ENCODE measurements around the gene GRIP2. TPM values are rescaled to one million over a fixed set of nuclear protein-coding genes. Genes with fewer than 3 reads are reported as not detected.

The GRIP2 gene
- total RNA-seq, 2 experiments from 2014 or later = not detected

- H3K36me3 Mint-ChIP-seq (ENCODE audit: low read depth) = no peaks in the 10 kb centered on the region
- no peak overlapping the region for H3K4me3 ChIP-seq (ENCODE audit: low read length)
- no peaks in the 10 kb centered on the region for H3K27me3 Mint-ChIP-seq
- TF ChIP-seq, protein P1, sequence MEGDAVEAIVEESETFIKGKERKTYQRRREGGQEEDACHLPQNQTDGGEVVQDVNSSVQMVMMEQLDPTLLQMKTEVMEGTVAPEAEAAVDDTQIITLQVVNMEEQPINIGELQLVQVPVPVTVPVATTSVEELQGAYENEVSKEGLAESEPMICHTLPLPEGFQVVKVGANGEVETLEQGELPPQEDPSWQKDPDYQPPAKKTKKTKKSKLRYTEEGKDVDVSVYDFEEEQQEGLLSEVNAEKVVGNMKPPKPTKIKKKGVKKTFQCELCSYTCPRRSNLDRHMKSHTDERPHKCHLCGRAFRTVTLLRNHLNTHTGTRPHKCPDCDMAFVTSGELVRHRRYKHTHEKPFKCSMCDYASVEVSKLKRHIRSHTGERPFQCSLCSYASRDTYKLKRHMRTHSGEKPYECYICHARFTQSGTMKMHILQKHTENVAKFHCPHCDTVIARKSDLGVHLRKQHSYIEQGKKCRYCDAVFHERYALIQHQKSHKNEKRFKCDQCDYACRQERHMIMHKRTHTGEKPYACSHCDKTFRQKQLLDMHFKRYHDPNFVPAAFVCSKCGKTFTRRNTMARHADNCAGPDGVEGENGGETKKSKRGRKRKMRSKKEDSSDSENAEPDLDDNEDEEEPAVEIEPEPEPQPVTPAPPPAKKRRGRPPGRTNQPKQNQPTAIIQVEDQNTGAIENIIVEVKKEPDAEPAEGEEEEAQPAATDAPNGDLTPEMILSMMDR (IDR thresholded peaks at IDR 0.05) = no peak
- peak in 1 of 14 experiments; percentile 14 for DNase-seq
- no peak overlapping the region for H3K27ac ChIP-seq (ENCODE audit: low read depth in 1 of 2, low read length in 2 of 2)
- H3K4me3 Mint-ChIP-seq = no peak overlapping the region
- no peaks in the 10 kb centered on the region for H3K27me3 ChIP-seq (ENCODE audit: control insufficient read depth in 1 of 2, insufficient read depth in 2 of 2, low read length in 2 of 2)
- ChIA-PET POLR2A (no interaction called here), CTCF (no interaction called here)
- no peak for ATAC-seq (ENCODE audit: poor library complexity)
- intact Hi-C loops (cut with DNase I, micrococcal nuclease) = no loop called here
- no peaks in the 10 kb centered on the region for H3K4me1 Mint-ChIP-seq (ENCODE audit: low read depth)
- H3K4me1 ChIP-seq (ENCODE audit: insufficient read depth, low read length) = no peaks in the 10 kb centered on the region
- H3K9me3 Mint-ChIP-seq = no peaks in the 10 kb centered on the region
- no peak overlapping the region for H3K27ac Mint-ChIP-seq
- no peaks in the 10 kb centered on the region for H3K36me3 ChIP-seq (ENCODE audit: insufficient read depth, low read length)
- no peaks in the 10 kb centered on the region for H3K9me3 ChIP-seq (ENCODE audit: control insufficient read depth in 1 of 2, insufficient read depth in 1 of 2, low read length in 2 of 2)
Observed at GRCh38 chr3:14519406-14519805, 20.7 kb downstream of the GRIP2 start.

GRCh38 chr3:14518893-14519292, 21.2 kb downstream of the GRIP2 start:
- peak in 1 of 14 experiments; percentile 7 for DNase-seq
- Mint-ChIP-seq H3K4me3 (no peak overlapping the region), H3K27me3 (no peaks in the 10 kb centered on the region), H3K36me3 (ENCODE audit: low read depth) (no peaks in the 10 kb centered on the region), H3K27ac (no peak overlapping the region), H3K9me3 (no peaks in the 10 kb centered on the region), H3K4me1 (ENCODE audit: low read depth) (no peaks in the 10 kb centered on the region)
- Histone ChIP-seq H3K27me3 (ENCODE audit: control insufficient read depth in 1 of 2, insufficient read depth in 2 of 2, low read length in 2 of 2) (no peaks in the 10 kb centered on the region), H3K36me3 (ENCODE audit: insufficient read depth, low read length) (no peaks in the 10 kb centered on the region), H3K9me3 (ENCODE audit: control insufficient read depth in 1 of 2, insufficient read depth in 1 of 2, low read length in 2 of 2) (no peaks in the 10 kb centered on the region), H3K27ac (ENCODE audit: low read depth in 1 of 2, low read length in 2 of 2) (no peak overlapping the region), H3K4me3 (ENCODE audit: low read length) (no peak overlapping the region), H3K4me1 (ENCODE audit: insufficient read depth, low read length) (no peaks in the 10 kb centered on the region)
- CTCF ChIA-PET = no interaction called here
- no peak for ATAC-seq (ENCODE audit: poor library complexity)
- TF ChIP-seq, protein P1 (IDR thresholded peaks at IDR 0.05) = no peak
- intact Hi-C loops (cut with DNase I, micrococcal nuclease) = no loop called here
- POLR2A ChIA-PET = no interaction called here

DNA sequence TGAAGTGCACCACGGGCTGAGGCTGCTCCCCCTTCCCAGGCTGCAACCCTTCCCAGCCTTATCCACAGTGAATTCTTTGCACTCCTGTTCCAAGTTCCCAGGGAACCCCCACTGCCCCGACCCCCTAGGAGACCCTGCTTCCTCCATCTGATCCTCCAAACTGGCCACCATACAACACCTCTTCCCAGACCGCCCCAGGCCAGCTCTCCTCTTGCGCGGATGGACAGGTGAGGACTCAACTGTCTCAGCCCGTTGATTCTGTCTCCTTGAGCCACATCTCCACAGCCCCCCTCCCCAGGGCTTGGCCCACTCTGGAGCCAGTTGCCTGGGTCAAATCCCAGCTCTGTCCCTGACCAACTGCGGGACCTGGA, 21.7 kb downstream of the GRIP2 start:
- Histone ChIP-seq H3K4me1 (ENCODE audit: insufficient read depth, low read length) (no peaks in the 10 kb centered on the region), H3K27ac (ENCODE audit: low read depth in 1 of 2, low read length in 2 of 2) (no peak overlapping the region), H3K9me3 (ENCODE audit: control insufficient read depth in 1 of 2, insufficient read depth in 1 of 2, low read length in 2 of 2) (no peaks in the 10 kb centered on the region), H3K27me3 (ENCODE audit: control insufficient read depth in 1 of 2, insufficient read depth in 2 of 2, low read length in 2 of 2) (no peaks in the 10 kb centered on the region), H3K4me3 (ENCODE audit: low read length) (no peak overlapping the region), H3K36me3 (ENCODE audit: insufficient read depth, low read length) (no peaks in the 10 kb centered on the region)
- Mint-ChIP-seq H3K36me3 (ENCODE audit: low read depth) (no peaks in the 10 kb centered on the region), H3K9me3 (no peaks in the 10 kb centered on the region), H3K27ac (no peak overlapping the region), H3K27me3 (no peaks in the 10 kb centered on the region), H3K4me3 (no peak overlapping the region), H3K4me1 (ENCODE audit: low read depth) (no peaks in the 10 kb centered on the region)
- ATAC-seq (ENCODE audit: poor library complexity) (no peak), DNase-seq (peak in 1 of 14 experiments; percentile 20)
- CTCF ChIA-PET = no interaction called here
- POLR2A ChIA-PET = no interaction called here
- TF ChIP-seq, protein P1 (IDR thresholded peaks at IDR 0.05) = no peak
- intact Hi-C loops (cut with DNase I, micrococcal nuclease) = no loop called here
